SK-N-SH (cell line): ENCODE measurements around the gene GATD1. TPM values are rescaled to one million over a fixed set of nuclear protein-coding genes. Genes with fewer than 3 reads are reported as not detected.

Experiments
- CTCF ChIA-PET: fragments of 300-600, 350-600 bp; formaldehyde crosslinking; extraction: SDS; loops from one replicate; lab custom pipeline; 2021; lab: Yijun Ruan, JAX
- POLR2A ChIA-PET: fragments of 350-600 bp; sonication (Branson Sonifier 250); formaldehyde crosslinking; extraction: SDS; loops from one replicate; lab custom pipeline; 2020; ENCODE audit warnings: antibody characterized with exemption, inconsistent platforms; lab: Yijun Ruan, JAX
- DNase-seq: peaks from one replicate; pipeline ENCODE4 v3.0.0; 2012
- H2AFZ ChIP-seq: fragments of 200-600 bp; sonication (generic); 2 replicates; pipeline ENCODE4 v1.8.1; 2016; ENCODE audit warnings: antibody characterized with exemption, mild to moderate bottlenecking, low read depth
- H3F3A ChIP-seq: fragments of 200-600 bp; sonication (generic); replicated peaks from 2 replicates; pipeline ENCODE3; 2016; ENCODE audit warnings: antibody characterized with exemption, mild to moderate bottlenecking; ENCODE audit not compliant: insufficient read depth
- H3K27ac ChIP-seq, 2 experiments: fragments of 200-500 bp in 1 of 2; fragments of 200-600 bp in 1 of 2; sonication (Bioruptor generic) in 1 of 2; sonication (generic), shearing (Covaris generic) in 1 of 2; 2 replicates each; pipeline versions ENCODE4 v1.5.1 to v1.6.1; 2014 to 2016; ENCODE audit warnings: low read depth in 2 of 2, inconsistent platforms in 1 of 2, low read length in 1 of 2, mild to moderate bottlenecking in 1 of 2, mixed read lengths in 1 of 2
- H3K27me3 ChIP-seq: fragments of 200-600 bp; sonication (generic), shearing (Covaris generic); 2 replicates; pipeline ENCODE4 v1.6.1; 2016; ENCODE audit warnings: mixed run types; ENCODE audit not compliant: insufficient read depth
- H3K36me3 ChIP-seq, 2 experiments: fragments of 200-500 bp in 1 of 2; fragments of 200-600 bp in 1 of 2; sonication (Bioruptor generic) in 1 of 2; sonication (generic) in 1 of 2; replicated peaks in 1 of 2; 2 replicates each; pipeline versions ENCODE3 to v1.5.1; 2014 to 2016; ENCODE audit warnings: low read length in 1 of 2, mild to moderate bottlenecking in 1 of 2; ENCODE audit not compliant: insufficient read depth in 2 of 2, control insufficient read depth in 1 of 2
- H3K4me1 ChIP-seq, 2 experiments: fragments of 200-500 bp in 1 of 2; fragments of 200-600 bp in 1 of 2; sonication (Bioruptor generic) in 1 of 2; sonication (generic), shearing (Covaris generic) in 1 of 2; 2 replicates each; pipeline versions ENCODE4 v1.5.1 to v1.6.1; 2014 to 2016; ENCODE audit warnings: low read depth in 1 of 2, low read length in 1 of 2, mixed run types in 1 of 2; ENCODE audit not compliant: insufficient read depth in 2 of 2, control insufficient read depth in 1 of 2
- H3K4me2 ChIP-seq: fragments of 200-600 bp; sonication (generic), shearing (Covaris generic); 2 replicates; pipeline ENCODE4 v1.6.1; 2017; ENCODE audit warnings: mixed run types
- H3K4me3 ChIP-seq, 2 experiments: fragments of 200-500 bp in 1 of 2; fragments of 200-600 bp in 1 of 2; sonication (Bioruptor generic) in 1 of 2; sonication (generic), shearing (Covaris generic) in 1 of 2; 2 replicates each; pipeline versions ENCODE4 v1.5.1 to v1.8.1; 2014 to 2016; ENCODE audit warnings: low read depth in 2 of 2, inconsistent platforms in 1 of 2, low read length in 1 of 2, mild to moderate bottlenecking in 1 of 2, mixed read lengths in 1 of 2, moderate library complexity in 1 of 2
- H3K79me2 ChIP-seq: fragments of 200-600 bp; sonication (generic); 2 replicates; pipeline ENCODE4 v1.8.1; 2017; ENCODE audit warnings: mild to moderate bottlenecking; ENCODE audit not compliant: insufficient read depth
- H3K9ac ChIP-seq: fragments of 200-600 bp; sonication (generic); 2 replicates; pipeline ENCODE4 v1.6.1; 2017; ENCODE audit warnings: mixed run types
- H3K9me2 ChIP-seq: fragments of 200-600 bp; sonication (generic); 2 replicates; pipeline ENCODE4 v1.6.1; 2017; ENCODE audit warnings: mixed run types
- H3K9me3 ChIP-seq: fragments of 200-600 bp; sonication (generic); 2 replicates; pipeline ENCODE4 v1.6.1; 2017; ENCODE audit warnings: mixed run types, mild to moderate bottlenecking, moderate library complexity
- H4K20me1 ChIP-seq: fragments of 200-600 bp; sonication (generic); 2 replicates; pipeline ENCODE4 v1.6.1; 2017; ENCODE audit warnings: mild to moderate bottlenecking, mixed run types; ENCODE audit not compliant: insufficient read depth
- CHD2 ChIP-seq: fragments of 150-350 bp; IDR thresholded peaks from 2 replicates; pipeline ENCODE4 v1.6.1; 2018; ENCODE audit warnings: low read length; ENCODE audit not compliant: partially characterized antibody
- CTCF ChIP-seq: fragments of 200-600 bp; sonication (generic); IDR thresholded peaks from 2 replicates; pipeline ENCODE4 v1.6.1; 2017; ENCODE audit warnings: antibody characterized with exemption, mild to moderate bottlenecking, moderate library complexity
- EZH2phosphoT487 ChIP-seq: fragments of 200-600 bp; sonication (generic); IDR thresholded peaks from 2 replicates; pipeline ENCODE4 v1.6.1; 2017; ENCODE audit warnings: low read depth, mixed run types, mild to moderate bottlenecking, antibody characterized with exemption, moderate library complexity, borderline replicate concordance
- FOSL2 ChIP-seq: IDR thresholded peaks from 2 replicates; pipeline ENCODE4 v1.4.0; 2012; ENCODE audit warnings: low read depth, mild to moderate bottlenecking, moderate library complexity, borderline replicate concordance
- GABPA ChIP-seq: IDR thresholded peaks from 2 replicates; pipeline ENCODE4 v1.4.0; 2012; ENCODE audit warnings: low read depth, mild to moderate bottlenecking
- NFIC ChIP-seq: IDR thresholded peaks from 2 replicates; pipeline ENCODE4 v1.4.0; 2012; ENCODE audit warnings: borderline replicate concordance
- POLR2AphosphoS5 ChIP-seq: IDR thresholded peaks from 2 replicates; pipeline ENCODE4 v1.6.1; 2012; ENCODE audit warnings: low read depth, low read length
- RFX5 ChIP-seq: IDR thresholded peaks from 2 replicates; pipeline ENCODE4 v1.6.1; 2012; ENCODE audit warnings: mild to moderate bottlenecking, improper control_type of control experiment, low read length
- SIN3A ChIP-seq: IDR thresholded peaks from 2 replicates; pipeline ENCODE4 v1.6.1; 2012; ENCODE audit warnings: low read depth, mild to moderate bottlenecking, low read length, moderate library complexity, borderline replicate concordance
- TAF1 ChIP-seq: IDR thresholded peaks from 2 replicates; pipeline ENCODE4 v1.6.1; 2012; ENCODE audit warnings: low read depth, mild to moderate bottlenecking, low read length, moderate library complexity, borderline replicate concordance
- TEAD4 ChIP-seq: IDR thresholded peaks from 2 replicates; pipeline ENCODE4 v1.4.0; 2012; ENCODE audit warnings: mild to moderate bottlenecking, borderline replicate concordance; ENCODE audit not compliant: insufficient read depth
- WGBS: methylation state at CpG from one replicate; pipeline ENCODE4 v1.1.6; 2017; ENCODE audit warnings: low lambda C conversion rate; 5-methylcytosine and 5-hydroxymethylcytosine counted together
- polyA plus RNA-seq, 3 experiments: library from polyadenylated mRNA; depleted of rRNA; stranded (reverse); fragments of >200 nt; gene quantifications; 2 replicates each; pipeline ENCODE4 v1.2.3, GENCODE V29; 2012
- TF ChIP-seq, protein P1 (sequence below): IDR thresholded peaks from 2 replicates; pipeline ENCODE4 v1.4.0; 2012; ENCODE audit warnings: low read depth
- TF ChIP-seq, protein P2 (sequence below): fragments of 150-350 bp; IDR thresholded peaks from 2 replicates; pipeline ENCODE4 v1.6.1; 2017; ENCODE audit warnings: antibody characterized with exemption, low read length, low read depth, borderline replicate concordance

The GATD1 gene
- polyA plus RNA-seq, 1 of the 3 experiments (the other 2 are of a cell fraction): 86.2 TPM

GRCh38 chr11:728901-729491, 48.3 kb downstream of the GATD1 start:
- Histone ChIP-seq H4K20me1 (no peaks in the 10 kb centered on the region), H3K36me3 (no peaks in the 10 kb centered on the region), H3F3A (peaks cover 9% of the 10 kb centered on the region), H3K4me1 (peaks cover 0 to 10% of the 10 kb centered on the region in 2 experiments; a peak in 1 of 4 replicates), H3K4me2 (no peak overlapping the region), H3K4me3 (no peak overlapping the region), H3K27ac (no peak overlapping the region), H3K27me3 (peaks cover 11% of the 10 kb centered on the region; the same call in 1 of the 2 replicates), H3K79me2 (no peaks in the 10 kb centered on the region), H3K9me2 (no peaks in the 10 kb centered on the region), H3K9me3 (no peaks in the 10 kb centered on the region), H2AFZ (no peak overlapping the region), H3K9ac (no peak overlapping the region)
- CTCF ChIA-PET: interaction anchor here (0.5 to 11.8 kb wide), 20 partner anchors 8 to 180 kb away, joined by 3 to 150 read pairs (median 8); partner anchors contain the start of genes DEAF1, EPS8L2, TALDO1 and TMEM80
- 62% methylated on average over 6 of the region's 15 CpGs for WGBS
- POLR2A ChIA-PET: interaction anchor here (0.6 kb wide), 1 partner anchor 105 kb away, joined by 4 read pairs; no protein-coding TSS in a partner anchor
- DNase-seq: peak; percentile 31
- no peak for TF ChIP-seq SIN3A
- TF ChIP-seq NFIC: no peak
- TF ChIP-seq TEAD4: no peak
- no peak for TF ChIP-seq EZH2phosphoT487
- no peak for TF ChIP-seq GABPA
- no peak for TF ChIP-seq TAF1
- TF ChIP-seq FOSL2: no peak
- TF ChIP-seq, protein P1, sequence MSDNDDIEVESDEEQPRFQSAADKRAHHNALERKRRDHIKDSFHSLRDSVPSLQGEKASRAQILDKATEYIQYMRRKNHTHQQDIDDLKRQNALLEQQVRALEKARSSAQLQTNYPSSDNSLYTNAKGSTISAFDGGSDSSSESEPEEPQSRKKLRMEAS: no peak
- TF ChIP-seq CTCF: no peak
- TF ChIP-seq RFX5: no peak
- no peak for TF ChIP-seq CHD2
- TF ChIP-seq, protein P2, sequence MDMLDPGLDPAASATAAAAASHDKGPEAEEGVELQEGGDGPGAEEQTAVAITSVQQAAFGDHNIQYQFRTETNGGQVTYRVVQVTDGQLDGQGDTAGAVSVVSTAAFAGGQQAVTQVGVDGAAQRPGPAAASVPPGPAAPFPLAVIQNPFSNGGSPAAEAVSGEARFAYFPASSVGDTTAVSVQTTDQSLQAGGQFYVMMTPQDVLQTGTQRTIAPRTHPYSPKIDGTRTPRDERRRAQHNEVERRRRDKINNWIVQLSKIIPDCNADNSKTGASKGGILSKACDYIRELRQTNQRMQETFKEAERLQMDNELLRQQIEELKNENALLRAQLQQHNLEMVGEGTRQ: no peak
- no peak for TF ChIP-seq POLR2AphosphoS5
